H1 (cell line): ENCODE measurements around the gene SOCS3. TPM values are rescaled to one million over a fixed set of nuclear protein-coding genes. Genes with fewer than 3 reads are reported as not detected.

ENCODE experiments used
- CTCF ChIA-PET: fragments of 300-600 bp; sonication (Branson Sonifier 250); formaldehyde crosslinking; loops from one replicate; lab custom pipeline; 2021; ENCODE audit not compliant: partially characterized antibody; lab: Charles Lee
- POLR2A ChIA-PET: fragments of 300-600 bp; sonication (Branson Sonifier 250); formaldehyde crosslinking; loops from one replicate; lab custom pipeline; 2021; ENCODE audit warnings: inconsistent platforms; ENCODE audit not compliant: partially characterized antibody; lab: Charles Lee
- DNase-seq, 2 experiments: peaks; one replicate each; pipeline versions ENCODE4 v3.0.0 to v3.0.0-alpha.2; 2010 to 2022; ENCODE audit warnings: low spot score in 2 of 2, low read depth in 1 of 2, mixed read lengths in 1 of 2
- FAIRE-seq: peaks from 2 replicates; lab custom pipeline; 2011; peaks lifted over from hg19 to GRCh38; lab: Jason Lieb, UNC
- H2AFZ ChIP-seq: 2 replicates; pipeline ENCODE4 v1.8.1; 2012; ENCODE audit warnings: low read length, inconsistent platforms
- H2AK5ac ChIP-seq: 2 replicates; pipeline ENCODE4 v1.6.1; 2013; ENCODE audit warnings: low read depth, low read length
- H2BK120ac ChIP-seq: replicated peaks from 2 replicates; pipeline ENCODE3; 2013; ENCODE audit warnings: low read depth, low read length, inconsistent platforms
- H2BK12ac ChIP-seq: 2 replicates; pipeline ENCODE4 v1.6.1; 2013; ENCODE audit warnings: low read depth, low read length
- H2BK15ac ChIP-seq: 2 replicates; pipeline ENCODE4 v1.6.1; 2013; ENCODE audit warnings: low read length
- H2BK20ac ChIP-seq: 2 replicates; pipeline ENCODE4 v1.6.1; 2013; ENCODE audit warnings: low read length
- H2BK5ac ChIP-seq: 2 replicates; pipeline ENCODE4 v1.6.1; 2013; ENCODE audit warnings: low read depth, low read length
- H3K14ac ChIP-seq: 2 replicates; pipeline ENCODE4 v1.6.1; 2013; ENCODE audit warnings: inconsistent platforms; ENCODE audit not compliant: insufficient read length
- H3K18ac ChIP-seq: 2 replicates; pipeline ENCODE4 v1.6.1; 2013; ENCODE audit warnings: low read length; ENCODE audit errors: extremely low read depth
- H3K23ac ChIP-seq: 2 replicates; pipeline ENCODE4 v1.6.1; 2013; ENCODE audit warnings: inconsistent platforms; ENCODE audit not compliant: insufficient read length
- H3K23me2 ChIP-seq: 2 replicates; pipeline ENCODE4 v1.6.1; 2013; ENCODE audit warnings: low read depth, low read length
- H3K27ac ChIP-seq: 2 replicates; pipeline ENCODE4 v1.6.1; 2011; ENCODE audit warnings: low read depth, low read length, inconsistent platforms
- H3K27me3 ChIP-seq, 4 experiments: replicated peaks in 1 of 4; 1 replicate in 1 of 4; 2 replicates in 3 of 4; pipeline versions ENCODE4 v1.6.1 to v1.8.1; 2011 to 2013; ENCODE audit warnings: low read length in 3 of 4, mild to moderate bottlenecking in 3 of 4, inconsistent platforms in 2 of 4, mixed read lengths in 2 of 4, moderate library complexity in 1 of 4; ENCODE audit not compliant: control insufficient read depth in 3 of 4, insufficient read depth in 3 of 4; ENCODE audit errors: extremely low read depth in 1 of 4
- H3K36me3 ChIP-seq, 4 experiments: 2 replicates each; pipeline versions ENCODE4 v1.6.1 to v1.8.1; 2011 to 2013; ENCODE audit warnings: mild to moderate bottlenecking in 4 of 4, low read length in 3 of 4, moderate library complexity in 2 of 4, control low read depth in 1 of 4, inconsistent platforms in 1 of 4; ENCODE audit not compliant: insufficient read depth in 4 of 4, control insufficient read depth in 2 of 4
- H3K4ac ChIP-seq: replicated peaks from 2 replicates; pipeline ENCODE3; 2013; ENCODE audit warnings: low read length, low read depth, mixed read lengths, inconsistent platforms; ENCODE audit not compliant: insufficient read length
- H3K4me1 ChIP-seq, 4 experiments: replicated peaks in 1 of 4; 1 replicate in 1 of 4; 2 replicates in 3 of 4; pipeline versions ENCODE4 v1.6.1 to v1.8.1; 2011 to 2013; ENCODE audit warnings: low read length in 3 of 4, inconsistent platforms in 2 of 4, mixed read lengths in 1 of 4; ENCODE audit not compliant: insufficient read depth in 4 of 4, control insufficient read depth in 3 of 4
- H3K4me2 ChIP-seq, 2 experiments: 2 replicates each; pipeline versions ENCODE4 v1.6.1 to v1.8.1; 2011 to 2013; ENCODE audit warnings: low read depth in 2 of 2, low read length in 2 of 2, control low read depth in 1 of 2, inconsistent platforms in 1 of 2, mild to moderate bottlenecking in 1 of 2; ENCODE audit not compliant: insufficient read depth in 1 of 2
- H3K4me3 ChIP-seq, 4 experiments: fragments of 200-600, 300-600 bp in 1 of 4; sonication (generic), shearing (Covaris generic), sonication (Bioruptor Twin) in 1 of 4; 2 replicates each; pipeline versions ENCODE4 v1.5.1 to v1.8.1; 2011 to 2016; ENCODE audit warnings: low read length in 4 of 4, low read depth in 3 of 4, control low read depth in 2 of 4, inconsistent platforms in 2 of 4, mild to moderate bottlenecking in 2 of 4, mixed read lengths in 1 of 4, moderate library complexity in 1 of 4; ENCODE audit not compliant: insufficient read depth in 2 of 4; ENCODE audit errors: extremely low read depth in 1 of 4
- H3K56ac ChIP-seq: replicated peaks from 2 replicates; pipeline ENCODE3; 2013; ENCODE audit warnings: low read depth, mild to moderate bottlenecking, mixed read lengths, low read length, inconsistent platforms; ENCODE audit not compliant: insufficient read length
- H3K79me1 ChIP-seq: 2 replicates; pipeline ENCODE4 v1.6.1; 2013; ENCODE audit warnings: low read depth, low read length, control low read depth
- H3K79me2 ChIP-seq, 2 experiments: 2 replicates each; pipeline versions ENCODE4 v1.6.1 to v1.8.1; 2012 to 2013; ENCODE audit warnings: low read length in 2 of 2, mild to moderate bottlenecking in 2 of 2, inconsistent platforms in 1 of 2; ENCODE audit not compliant: insufficient read depth in 2 of 2, control insufficient read depth in 1 of 2
- H3K9ac ChIP-seq, 4 experiments: replicated peaks in 1 of 4; 1 replicate in 1 of 4; 2 replicates in 3 of 4; pipeline versions ENCODE4 v1.6.1 to v1.8.1; 2011 to 2013; ENCODE audit warnings: low read depth in 3 of 4, low read length in 3 of 4, control low read depth in 2 of 4, mild to moderate bottlenecking in 2 of 4, moderate library complexity in 2 of 4, inconsistent platforms in 1 of 4; ENCODE audit errors: extremely low read depth in 1 of 4
- H3K9me3 ChIP-seq, 2 experiments: 2 replicates each; pipeline versions ENCODE4 v1.6.1 to v1.8.1; 2012 to 2013; ENCODE audit warnings: mild to moderate bottlenecking in 2 of 2, moderate library complexity in 2 of 2, control low read depth in 1 of 2, inconsistent platforms in 1 of 2, low read depth in 1 of 2, low read length in 1 of 2, mixed read lengths in 1 of 2; ENCODE audit not compliant: insufficient read depth in 2 of 2
- H4K20me1 ChIP-seq, 2 experiments: replicated peaks in 1 of 2; 2 replicates each; pipeline versions ENCODE3 to v1.8.1; 2011 to 2013; ENCODE audit warnings: inconsistent platforms in 2 of 2, low read length in 2 of 2, mild to moderate bottlenecking in 1 of 2; ENCODE audit not compliant: insufficient read depth in 2 of 2, control insufficient read depth in 1 of 2
- H4K5ac ChIP-seq: 2 replicates; pipeline ENCODE4 v1.6.1; 2013; ENCODE audit warnings: low read length, low read depth, mixed read lengths, inconsistent platforms; ENCODE audit not compliant: insufficient read length
- H4K8ac ChIP-seq: 2 replicates; pipeline ENCODE4 v1.8.0; 2013; ENCODE audit warnings: mild to moderate bottlenecking, moderate library complexity, low read length, inconsistent platforms; ENCODE audit not compliant: insufficient read depth; ENCODE audit errors: extremely low read depth
- H4K91ac ChIP-seq: replicated peaks from 2 replicates; pipeline ENCODE3; 2013; ENCODE audit warnings: low read length, mixed read lengths, inconsistent platforms; ENCODE audit not compliant: insufficient read length
- BRCA1 ChIP-seq: IDR thresholded peaks from 2 replicates; pipeline ENCODE4 v1.6.1; 2012; ENCODE audit warnings: low read depth, low read length, improper control_type of control experiment
- CBX8 ChIP-seq: fragments of 300-800, 300-1000 bp; sonication (generic); IDR thresholded peaks from 2 replicates; pipeline ENCODE4 v1.7.1; 2016; ENCODE audit warnings: low read depth, low read length, borderline replicate concordance
- CTBP2 ChIP-seq: IDR thresholded peaks from 2 replicates; pipeline ENCODE4 v1.7.0; 2011; ENCODE audit warnings: borderline replicate concordance, mild to moderate bottlenecking, moderate library complexity, mixed read lengths, low read length; ENCODE audit not compliant: insufficient read depth, insufficient read length
- CTCF ChIP-seq, 3 experiments: IDR thresholded peaks; 1 replicate in 2 of 3; 2 replicates in 1 of 3; pipeline versions ENCODE4 v1.5.1 to v1.6.1; 2011; ENCODE audit warnings: low read length in 3 of 3, mild to moderate bottlenecking in 3 of 3, inconsistent platforms in 2 of 3, low read depth in 1 of 3, moderate library complexity in 1 of 3; ENCODE audit not compliant: insufficient read depth in 1 of 3; ENCODE audit errors: control extremely low read depth in 1 of 3
- EGR1 ChIP-seq: IDR thresholded peaks from 2 replicates; pipeline ENCODE4 v1.6.1; 2011; ENCODE audit warnings: low read depth, low read length, borderline replicate concordance
- FOSL1 ChIP-seq: IDR thresholded peaks from 2 replicates; pipeline ENCODE4 v1.6.1; 2011; ENCODE audit warnings: mild to moderate bottlenecking, low read depth, low read length, moderate library complexity; ENCODE audit not compliant: insufficient read depth
- NANOG ChIP-seq: IDR thresholded peaks from 2 replicates; pipeline ENCODE4 v1.6.1; 2011; ENCODE audit warnings: low read length, low read depth, mild to moderate bottlenecking, inconsistent platforms; ENCODE audit not compliant: insufficient read depth, poor library complexity, severe bottlenecking
- NRF1 ChIP-seq: IDR thresholded peaks from 2 replicates; pipeline ENCODE4 v1.6.1; 2011; ENCODE audit warnings: mild to moderate bottlenecking, low read depth, low read length, improper control_type of control experiment
- RBBP5 ChIP-seq: IDR thresholded peaks from 2 replicates; pipeline ENCODE4 v1.7.1; 2012; ENCODE audit warnings: low read depth, mild to moderate bottlenecking, inconsistent platforms, low read length, moderate library complexity, borderline replicate concordance
- TCF12 ChIP-seq: IDR thresholded peaks from 2 replicates; pipeline ENCODE4 v1.6.1; 2011; ENCODE audit warnings: low read depth, mild to moderate bottlenecking, low read length
- WGBS, 2 experiments: shearing (Covaris generic) in 1 of 2; methylation state at CpG; one replicate each; pipeline versions ENCODE4 v1.1.6 to v1.1.7; 2013 to 2015; ENCODE audit warnings: low lambda C conversion rate in 2 of 2, mixed read lengths in 2 of 2, inconsistent platforms in 1 of 2, low coverage in 1 of 2, missing lambda C conversion rate in 1 of 2; ENCODE audit not compliant: insufficient replicate concordance in 2 of 2, insufficient coverage in 1 of 2, insufficient read length in 1 of 2; ENCODE audit errors: extremely low coverage in 1 of 2, missing lambda C conversion rate in 1 of 2; 5-methylcytosine and 5-hydroxymethylcytosine counted together
- polyA plus RNA-seq, 7 experiments: library from polyadenylated mRNA; depleted of rRNA in 3 of 7; stranded (reverse) in 5 of 7; unstranded in 2 of 7; fragments of >200 nt in 5 of 7; fragments of 200-250 nt in 2 of 7; gene quantifications; 1 replicate in 5 of 7; 2 replicates in 1 of 7; 4 replicates in 1 of 7; pipeline versions ENCODE4 v1.2.1 to v1.2.3, GENCODE V29; 2011 to 2013; ENCODE audit warnings: missing spikeins in 2 of 7, mixed read lengths in 2 of 7
- total RNA-seq: library from RNA; stranded (reverse); fragmentation: NEBNext Ultra II Directional; extraction: Animal tissue kit (Norgen Biotek cat#: 25700); gene quantifications from 2 replicates; pipeline ENCODE4 v1.2.1, GENCODE V29; 2021

Gene SOCS3
- total and polyA plus RNA-seq, 2 of the 8 experiments (the other 6 are each of a cell fraction or from before 2014, with no cell fraction given), result 10.1 to 47.9 TPM

GRCh38 chr17:78401246-78401645, 41.4 kb upstream of the SOCS3 start:
- H3K4me3 ChIP-seq, result no peak overlapping the region
- no peak overlapping the region for H4K91ac ChIP-seq
- H3K56ac ChIP-seq, result no peak overlapping the region
- no peak overlapping the region for H2BK12ac ChIP-seq
- no peak overlapping the region for H2BK20ac ChIP-seq
- H4K20me1 ChIP-seq, result peaks cover 9 to 30% of the 10 kb centered on the region in 2 experiments
- no peak overlapping the region for H3K9ac ChIP-seq
- no peak overlapping the region for H3K18ac ChIP-seq
- no peak overlapping the region for H3K14ac ChIP-seq
- H3K23me2 ChIP-seq, result no peaks in the 10 kb centered on the region
- no peak overlapping the region for H3K23ac ChIP-seq
- no peak overlapping the region for H2BK15ac ChIP-seq
- no peak overlapping the region for H3K27ac ChIP-seq
- H3K4me2 ChIP-seq, result no peak overlapping the region
- H3K27me3 ChIP-seq, result no peaks in the 10 kb centered on the region
- no peak overlapping the region for H4K8ac ChIP-seq
- no peak overlapping the region for H2AFZ ChIP-seq
- POLR2A ChIA-PET, result interaction anchor here (0.8 to 2.1 kb wide), 6 partner anchors 9 to 42 kb away, joined by 3 to 7 read pairs (median 4); partner anchors contain the start of genes PGS1 and SOCS3
- H3K4me1 ChIP-seq, result no peaks in the 10 kb centered on the region
- H3K9me3 ChIP-seq, result no peaks in the 10 kb centered on the region
- H3K79me2 ChIP-seq, result peaks cover 0 to 55% of the 10 kb centered on the region in 2 experiments; a peak in 2 of 4 replicates
- no peak overlapping the region for H4K5ac ChIP-seq
- FAIRE-seq (no peak), DNase-seq (no peak)
- H2BK5ac ChIP-seq, result 0 out of 2 replicates have a peak overlapping the region, but pooled peaks have one; percentile 44
- CTCF ChIA-PET, result interaction anchor here (0.7 to 6.5 kb wide), 14 partner anchors 10 to 307 kb away, joined by 3 to 45 read pairs (median 3); no protein-coding TSS in a partner anchor
- H2AK5ac ChIP-seq, result no peak overlapping the region
- H3K36me3 ChIP-seq, result peaks cover 36 to 74% (median 68%) of the 10 kb centered on the region in 4 experiments
- peaks cover 2% of the 10 kb centered on the region; the same call in 1 of the 2 replicates for H3K79me1 ChIP-seq
- no peak overlapping the region for H2BK120ac ChIP-seq
- 82% methylated on average over 6 of the region's 6 CpGs; no CpG with 5 or more reads in 1 of the 2 experiments for WGBS, 2 experiments
- no peak overlapping the region for H3K4ac ChIP-seq
- TF ChIP-seq RBBP5 (no peak), CBX8 (no peak), CTCF (IDR thresholded peaks at IDR 0.05; ENCODE audit: control extremely low read depth in 1 of 3, insufficient read depth in 1 of 3, low read depth in 1 of 3, low read length in 3 of 3) (no peak), CTBP2 (no peak), NRF1 (no peak), BRCA1 (no peak), TCF12 (no peak), NANOG (no peak), EGR1 (no peak), FOSL1 (no peak)
